Neural cell (in vitro differentiated cells): ENCODE results near the gene SMIM1. TPM values are rescaled to one million over a fixed set of nuclear protein-coding genes. Genes with fewer than 3 reads are reported as not detected.

Experiments
- H2AFZ ChIP-seq: fragments of 200-600, 300-800 bp; sonication (generic), shearing (Covaris generic); 2 replicates; pipeline ENCODE4 v1.6.0; 2014; ENCODE audit warnings: low read depth, mild to moderate bottlenecking, antibody characterized with exemption, low read length, moderate library complexity
- H3F3A ChIP-seq: fragments of 200-600 bp; shearing (Covaris generic); 2 replicates; pipeline ENCODE4 v1.6.1; 2016; ENCODE audit warnings: mild to moderate bottlenecking, moderate library complexity, mixed read lengths, antibody characterized with exemption, low read length; ENCODE audit not compliant: insufficient read depth, poor library complexity, severe bottlenecking
- H3K27ac ChIP-seq: fragments of 200-600, 300-800 bp; sonication (generic), shearing (Covaris generic); 2 replicates; pipeline ENCODE4 v1.5.1; 2014; ENCODE audit warnings: mild to moderate bottlenecking, low read length, moderate library complexity
- H3K27me3 ChIP-seq: fragments of 300-800, 200-600 bp; sonication (generic), shearing (Covaris generic); 2 replicates; pipeline ENCODE4 v1.6.0; 2014; ENCODE audit warnings: mild to moderate bottlenecking, low read depth, low read length, moderate library complexity; ENCODE audit not compliant: insufficient read depth
- H3K36me3 ChIP-seq: fragments of 300-800, 200-600 bp; sonication (generic), shearing (Covaris generic); 2 replicates; pipeline ENCODE4 v1.5.1; 2014; ENCODE audit warnings: mild to moderate bottlenecking, antibody characterized with exemption, low read length, moderate library complexity; ENCODE audit not compliant: insufficient read depth
- H3K4me2 ChIP-seq: fragments of 300-800, 200-600 bp; sonication (generic), shearing (Covaris generic); 2 replicates; pipeline ENCODE4 v1.6.0; 2014; ENCODE audit warnings: mild to moderate bottlenecking, low read length
- H3K4me3 ChIP-seq: fragments of 300-800, 200-600 bp; sonication (generic), shearing (Covaris generic); 2 replicates; pipeline ENCODE4 v1.5.1; 2014; ENCODE audit warnings: mild to moderate bottlenecking, low read length, moderate library complexity
- H3K79me2 ChIP-seq: fragments of 200-600 bp; shearing (Covaris generic); replicated peaks from 2 replicates; pipeline ENCODE4 v1.6.0; 2014; ENCODE audit warnings: mild to moderate bottlenecking, low read length, moderate library complexity; ENCODE audit not compliant: insufficient read depth
- H3K9ac ChIP-seq: fragments of 300-800, 200-600 bp; sonication (generic), shearing (Covaris generic); 2 replicates; pipeline ENCODE4 v1.6.1; 2016; ENCODE audit warnings: mild to moderate bottlenecking, low read length, mixed read lengths
- H3K9me2 ChIP-seq: fragments of 200-600 bp; shearing (Covaris generic); 2 replicates; pipeline ENCODE4 v1.6.1; 2016; ENCODE audit warnings: mild to moderate bottlenecking, low read length, mixed read lengths; ENCODE audit not compliant: insufficient read depth
- H3K9me3 ChIP-seq: fragments of 200-600, 300-800 bp; sonication (generic), shearing (Covaris generic); 2 replicates; pipeline ENCODE4 v1.6.1; 2016; ENCODE audit warnings: mild to moderate bottlenecking, mixed run types, low read length, moderate library complexity, mixed read lengths
- H4K20me1 ChIP-seq: fragments of 200-600 bp; shearing (Covaris generic); 2 replicates; pipeline ENCODE4 v1.6.1; 2016; ENCODE audit warnings: mild to moderate bottlenecking, mixed run types; ENCODE audit not compliant: insufficient read depth
- CTCF ChIP-seq: fragments of 450-650 bp; IDR thresholded peaks from 2 replicates; pipeline ENCODE4 v1.5.1; 2014; ENCODE audit warnings: antibody characterized with exemption, mild to moderate bottlenecking, moderate library complexity; ENCODE audit not compliant: poor library complexity, severe bottlenecking
- EP300 ChIP-seq: fragments of 450-650 bp; conservative IDR thresholded peaks from 2 replicates; pipeline ENCODE4 v1.6.1; 2014; ENCODE audit warnings: antibody characterized with exemption, mild to moderate bottlenecking, moderate library complexity; ENCODE audit not compliant: poor library complexity, severe bottlenecking
- EZH2 ChIP-seq: fragments of 200-600, 300-800 bp; shearing (Covaris generic), sonication (generic); IDR thresholded peaks from 2 replicates; pipeline ENCODE4 v1.6.1; 2014; ENCODE audit warnings: antibody characterized with exemption, low read length, borderline replicate concordance, mild to moderate bottlenecking; ENCODE audit not compliant: insufficient read depth, poor library complexity, severe bottlenecking
- MXI1 ChIP-seq: fragments of 450-650 bp; conservative IDR thresholded peaks from 2 replicates; pipeline ENCODE4 v1.6.1; 2014; ENCODE audit warnings: antibody characterized with exemption, mild to moderate bottlenecking; ENCODE audit not compliant: poor library complexity, severe bottlenecking
- POLR2AphosphoS5 ChIP-seq: IDR thresholded peaks from 2 replicates; pipeline ENCODE4 v1.6.1; 2012
- RAD21 ChIP-seq: fragments of 450-650 bp; conservative IDR thresholded peaks from 2 replicates; pipeline ENCODE4 v1.6.1; 2014; ENCODE audit warnings: antibody characterized with exemption, mild to moderate bottlenecking, moderate library complexity
- REST ChIP-seq: IDR thresholded peaks from 2 replicates; pipeline ENCODE4 v1.6.1; 2012; ENCODE audit warnings: borderline replicate concordance
- SMC3 ChIP-seq: fragments of 450-650 bp; conservative IDR thresholded peaks from 2 replicates; pipeline ENCODE4 v1.6.1; 2014; ENCODE audit warnings: antibody characterized with exemption, mild to moderate bottlenecking, moderate library complexity; ENCODE audit not compliant: poor library complexity
- TAF1 ChIP-seq: IDR thresholded peaks from 2 replicates; pipeline ENCODE4 v1.6.1; 2012; ENCODE audit warnings: low read depth
- polyA plus RNA-seq: library from polyadenylated mRNA; depleted of rRNA; stranded (reverse); fragments of >200 nt; gene quantifications from 2 replicates; pipeline ENCODE4 v1.2.3, GENCODE V29; 2014

Gene SMIM1
- polyA plus RNA-seq, 1 donor from 2014 or later, result not detected

GRCh38 chr1:3729594-3730542 is 42.7 kb upstream of the SMIM1 start:
- no peak overlapping the region for H2AFZ ChIP-seq
- H4K20me1 ChIP-seq, result no peaks in the 10 kb centered on the region
- no peak overlapping the region for H3K4me3 ChIP-seq
- no peaks in the 10 kb centered on the region for H3K27me3 ChIP-seq
- H3K9ac ChIP-seq, result no peak overlapping the region
- H3F3A ChIP-seq, result no peaks in the 10 kb centered on the region
- no peak overlapping the region for H3K27ac ChIP-seq
- H3K36me3 ChIP-seq, result no peaks in the 10 kb centered on the region
- H3K9me2 ChIP-seq, result no peaks in the 10 kb centered on the region
- no peaks in the 10 kb centered on the region for H3K79me2 ChIP-seq
- TF ChIP-seq EP300 (no peak), RAD21 (no peak), TAF1 (no peak), EZH2 (no peak), MXI1 (no peak), POLR2AphosphoS5 (no peak), SMC3 (no peak), REST (no peak), CTCF (no peak)
- H3K4me2 ChIP-seq, result no peak overlapping the region
- no peaks in the 10 kb centered on the region for H3K9me3 ChIP-seq

GRCh38 chr1:3730543-3731247 is 41.9 kb upstream of the SMIM1 start:
- H3K36me3 ChIP-seq, result no peaks in the 10 kb centered on the region
- no peak overlapping the region for H3K27ac ChIP-seq
- H2AFZ ChIP-seq, result no peak overlapping the region
- no peaks in the 10 kb centered on the region for H3K27me3 ChIP-seq
- no peaks in the 10 kb centered on the region for H3K79me2 ChIP-seq
- no peaks in the 10 kb centered on the region for H4K20me1 ChIP-seq
- H3K9me3 ChIP-seq, result no peaks in the 10 kb centered on the region
- H3K9me2 ChIP-seq, result no peaks in the 10 kb centered on the region
- H3F3A ChIP-seq, result no peaks in the 10 kb centered on the region
- no peak for TF ChIP-seq CTCF
- TF ChIP-seq SMC3, result no peak
- no peak for TF ChIP-seq MXI1
- no peak for TF ChIP-seq POLR2AphosphoS5
- no peak for TF ChIP-seq REST
- no peak for TF ChIP-seq TAF1
- TF ChIP-seq EZH2, result no peak
- TF ChIP-seq RAD21, result no peak
- TF ChIP-seq EP300, result no peak
- H3K4me2 ChIP-seq, result no peak overlapping the region
- H3K4me3 ChIP-seq, result no peak overlapping the region
- H3K9ac ChIP-seq, result no peak overlapping the region
